Endothelial cell of umbilical vein (primary cell): ENCODE data around the gene WDFY2.

Experiments used
- JUN ChIP-seq: IDR thresholded peaks from 2 replicates; pipeline ENCODE4 v1.6.1; 2011; ENCODE audit warnings: borderline replicate concordance, low read depth; ENCODE audit not compliant: insufficient read length, insufficient read depth
- POLR2A ChIP-seq: IDR thresholded peaks from 2 replicates; pipeline ENCODE4 v1.6.1; 2012; ENCODE audit warnings: low read depth, mild to moderate bottlenecking, control low read depth, low read length
- TF ChIP-seq, protein P1 (sequence below), 2 donors: IDR thresholded peaks; 1 replicate in 1 of 2; 2 replicates in 1 of 2; pipeline ENCODE4 v1.5.1; 2011; ENCODE audit warnings: low read length in 2 of 2, mild to moderate bottlenecking in 2 of 2, moderate library complexity in 2 of 2, control low read depth in 1 of 2, inconsistent platforms in 1 of 2, low read depth in 1 of 2; ENCODE audit not compliant: insufficient read depth in 1 of 2; ENCODE audit errors: extremely low read depth in 1 of 2

DNA sequence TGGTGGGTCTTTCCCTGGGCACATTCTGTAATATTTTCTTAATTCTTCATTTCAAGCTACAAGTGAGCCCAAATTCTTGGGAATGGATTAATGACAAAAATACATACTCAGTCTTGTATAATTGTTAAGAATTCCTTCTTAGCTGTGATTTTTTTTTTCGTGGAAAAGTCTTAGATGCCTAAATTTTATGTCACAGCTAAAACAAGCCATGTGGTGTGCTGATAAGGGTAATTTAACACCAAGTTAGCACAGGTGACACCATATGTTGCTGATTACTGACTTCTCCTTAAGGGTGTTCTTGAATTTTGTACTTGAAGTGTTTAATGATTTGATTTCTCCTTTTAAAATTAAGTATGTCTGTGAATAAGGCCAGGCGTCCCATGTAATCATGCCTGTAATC lies 29.3 kb downstream of the WDFY2 start:
- TF ChIP-seq, protein P1, sequence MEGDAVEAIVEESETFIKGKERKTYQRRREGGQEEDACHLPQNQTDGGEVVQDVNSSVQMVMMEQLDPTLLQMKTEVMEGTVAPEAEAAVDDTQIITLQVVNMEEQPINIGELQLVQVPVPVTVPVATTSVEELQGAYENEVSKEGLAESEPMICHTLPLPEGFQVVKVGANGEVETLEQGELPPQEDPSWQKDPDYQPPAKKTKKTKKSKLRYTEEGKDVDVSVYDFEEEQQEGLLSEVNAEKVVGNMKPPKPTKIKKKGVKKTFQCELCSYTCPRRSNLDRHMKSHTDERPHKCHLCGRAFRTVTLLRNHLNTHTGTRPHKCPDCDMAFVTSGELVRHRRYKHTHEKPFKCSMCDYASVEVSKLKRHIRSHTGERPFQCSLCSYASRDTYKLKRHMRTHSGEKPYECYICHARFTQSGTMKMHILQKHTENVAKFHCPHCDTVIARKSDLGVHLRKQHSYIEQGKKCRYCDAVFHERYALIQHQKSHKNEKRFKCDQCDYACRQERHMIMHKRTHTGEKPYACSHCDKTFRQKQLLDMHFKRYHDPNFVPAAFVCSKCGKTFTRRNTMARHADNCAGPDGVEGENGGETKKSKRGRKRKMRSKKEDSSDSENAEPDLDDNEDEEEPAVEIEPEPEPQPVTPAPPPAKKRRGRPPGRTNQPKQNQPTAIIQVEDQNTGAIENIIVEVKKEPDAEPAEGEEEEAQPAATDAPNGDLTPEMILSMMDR (IDR thresholded peaks at IDR 0.05; ENCODE audit: extremely low read depth in 1 of 2, insufficient read depth in 1 of 2, low read depth in 1 of 2, low read length in 2 of 2): no peak
- TF ChIP-seq POLR2A (no peak), JUN (no peak)
